GM21723 (cell line): ENCODE results near the gene TAF8.
A peak's percentile ranks its signal among the peaks of the same experiment; 100 is the strongest.
"Not testable (repeated sequence)": the region's sequence is repeated elsewhere in the genome, so short reads cannot be mapped to it uniquely, and the experiment has no call there.

Experiments used
- ATAC-seq: cut with Tn5 transposase; IDR thresholded peaks from one replicate; pipeline ENCODE4 v1.9.1; 2021; ENCODE audit warnings: mild to moderate bottlenecking, moderate library complexity; ENCODE audit not compliant: unreplicated experiment

The TAF8 gene

DNA sequence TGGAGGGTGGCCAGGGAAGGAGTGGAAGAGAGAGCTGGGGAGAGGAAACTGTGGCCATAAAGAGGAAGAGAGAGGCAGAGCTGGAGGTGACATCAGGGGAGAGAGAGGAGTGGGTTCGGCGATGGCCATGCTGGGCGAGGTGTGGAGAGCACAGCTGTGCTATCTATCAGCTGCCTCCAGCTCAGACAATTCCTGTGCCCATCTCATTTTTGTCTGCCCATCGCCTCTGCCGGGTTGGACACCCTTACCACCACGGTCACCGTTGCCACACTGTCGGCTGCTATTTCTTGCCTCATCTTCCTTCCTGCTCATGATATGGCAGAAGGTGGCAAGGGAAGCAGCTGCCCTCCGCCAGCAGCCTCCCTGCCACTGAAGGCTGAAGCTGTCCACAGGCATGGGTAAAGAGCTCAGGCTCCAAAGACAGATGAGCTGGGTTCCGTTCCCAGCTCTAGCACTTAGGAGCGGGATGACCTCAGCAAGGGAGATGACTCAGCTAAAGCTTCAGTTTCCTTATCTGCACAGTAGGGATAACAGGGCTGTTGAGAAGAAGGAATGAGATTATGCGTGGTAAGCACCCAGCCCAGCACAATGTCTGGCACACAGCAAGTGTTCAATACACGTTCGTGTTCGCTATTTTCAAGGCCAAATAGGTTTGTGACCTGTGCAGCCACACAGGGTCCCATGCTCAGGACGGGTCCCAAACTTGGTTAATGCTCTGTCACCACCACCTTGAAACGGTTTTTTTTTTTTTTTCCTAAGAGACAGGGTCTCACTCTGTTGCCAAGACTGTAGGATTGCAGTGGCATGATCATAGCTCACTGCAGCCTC is 21.9 kb upstream of the TAF8 start:
- ATAC-seq, result no peak

DNA sequence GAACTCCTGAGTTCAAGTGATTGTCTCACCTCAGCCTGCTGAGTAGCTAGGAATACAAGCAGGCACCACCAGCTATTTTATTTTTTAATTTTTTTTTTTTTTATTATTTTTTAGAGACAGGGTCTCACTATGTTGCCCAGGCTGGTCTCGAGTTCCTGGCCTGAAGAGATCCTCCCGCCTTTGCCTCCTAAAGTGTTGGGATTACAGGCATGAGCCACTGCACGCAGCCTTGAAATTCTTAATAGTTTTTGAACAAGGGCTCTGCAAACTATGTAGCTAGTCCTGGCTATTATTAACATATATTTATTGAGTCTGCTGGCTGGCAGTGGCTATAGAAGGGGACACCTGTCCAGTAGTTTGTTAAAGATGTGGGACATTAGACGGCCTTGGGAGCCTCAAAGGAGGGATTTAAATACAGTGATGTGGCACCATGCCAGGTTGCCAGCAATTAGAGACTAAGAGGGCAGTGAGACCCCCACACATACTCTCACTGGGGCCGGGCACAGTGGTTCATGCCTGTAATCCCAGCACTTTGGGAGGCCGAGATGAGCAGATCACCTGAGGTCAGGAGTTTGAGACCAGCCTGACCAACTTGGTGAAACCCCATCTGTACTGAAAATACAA is 21.1 kb upstream of the TAF8 start:
- ATAC-seq, result no peak

DNA sequence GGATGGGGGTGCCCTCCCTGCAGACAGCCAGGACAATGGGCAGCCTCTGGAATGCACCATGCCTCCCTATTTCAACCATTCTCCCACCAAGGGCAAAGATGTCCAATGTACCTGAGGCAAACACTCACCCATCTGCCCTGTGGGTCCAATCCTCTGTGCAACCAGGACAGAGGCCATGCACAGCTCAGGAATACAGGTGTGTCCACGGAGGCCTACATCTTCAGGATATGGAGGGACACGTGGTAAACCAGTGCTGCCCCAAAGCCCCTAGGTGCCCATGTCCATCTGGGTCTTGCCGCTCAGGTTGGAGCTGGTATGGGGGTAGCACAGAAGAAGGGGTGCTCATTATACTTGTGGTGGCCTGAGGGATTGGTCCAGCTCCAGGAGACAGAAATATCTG is 20.4 kb upstream of the TAF8 start:
- no peak for ATAC-seq

DNA sequence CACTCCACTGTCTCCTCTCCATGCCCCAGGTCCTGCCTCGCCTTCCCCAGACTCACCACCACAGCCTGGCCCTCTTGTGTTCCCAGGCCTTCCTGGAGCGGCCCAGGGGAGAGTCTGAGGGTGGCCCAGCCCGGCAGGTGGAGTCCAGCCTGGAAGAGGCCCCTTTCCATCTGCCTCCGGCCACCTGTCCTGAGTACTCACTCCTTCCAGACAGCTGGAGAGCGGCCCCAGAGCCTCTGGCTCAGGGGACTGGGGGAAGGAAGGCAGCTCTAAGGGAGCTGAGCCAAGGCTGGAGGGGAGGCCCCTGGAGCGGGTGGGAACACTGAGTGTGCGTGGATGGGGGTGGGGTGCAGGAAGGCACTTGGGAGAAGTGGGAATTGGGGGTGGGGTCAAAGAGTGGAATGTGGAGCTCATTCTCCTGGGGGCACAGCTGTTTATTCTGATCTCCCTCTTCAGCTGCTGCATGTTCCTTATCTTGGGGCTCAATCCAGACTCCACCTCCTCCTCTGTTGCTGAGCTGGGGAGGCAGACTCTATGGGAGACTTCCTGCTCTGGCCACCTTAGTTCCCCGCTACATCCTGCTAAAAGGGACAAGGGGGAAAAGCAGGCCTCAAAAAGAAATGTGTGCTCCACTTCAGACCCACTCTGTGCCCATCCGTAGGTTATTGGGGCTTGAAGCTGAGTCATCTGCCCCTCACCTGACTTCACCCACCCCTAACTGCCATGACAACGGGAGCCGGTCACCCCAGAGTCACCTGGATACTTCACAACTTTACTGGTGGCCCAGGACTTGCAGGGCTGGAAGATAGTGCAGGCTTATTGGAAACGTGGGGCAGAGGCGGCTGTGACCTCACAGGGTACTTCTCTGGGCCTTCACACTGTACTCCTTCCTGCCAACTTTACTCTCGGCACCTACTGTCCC is 19.5 kb upstream of the TAF8 start:
- no peak for ATAC-seq

- no peak for ATAC-seq
Measured at GRCh38 chr6:42032366-42032765, 18.0 kb upstream of the TAF8 start.

GRCh38 chr6:42037669-42038068 is 12.7 kb upstream of the TAF8 start:
- ATAC-seq, result not testable (repeated sequence)

- no peak for ATAC-seq
Measured at GRCh38 chr6:42038163-42038562, 12.2 kb upstream of the TAF8 start.

GRCh38 chr6:42038811-42039408 is 11.4 kb upstream of the TAF8 start:
- no peak for ATAC-seq

GRCh38 chr6:42040856-42041480 is 9.4 kb upstream of the TAF8 start:
- ATAC-seq, result no peak

DNA sequence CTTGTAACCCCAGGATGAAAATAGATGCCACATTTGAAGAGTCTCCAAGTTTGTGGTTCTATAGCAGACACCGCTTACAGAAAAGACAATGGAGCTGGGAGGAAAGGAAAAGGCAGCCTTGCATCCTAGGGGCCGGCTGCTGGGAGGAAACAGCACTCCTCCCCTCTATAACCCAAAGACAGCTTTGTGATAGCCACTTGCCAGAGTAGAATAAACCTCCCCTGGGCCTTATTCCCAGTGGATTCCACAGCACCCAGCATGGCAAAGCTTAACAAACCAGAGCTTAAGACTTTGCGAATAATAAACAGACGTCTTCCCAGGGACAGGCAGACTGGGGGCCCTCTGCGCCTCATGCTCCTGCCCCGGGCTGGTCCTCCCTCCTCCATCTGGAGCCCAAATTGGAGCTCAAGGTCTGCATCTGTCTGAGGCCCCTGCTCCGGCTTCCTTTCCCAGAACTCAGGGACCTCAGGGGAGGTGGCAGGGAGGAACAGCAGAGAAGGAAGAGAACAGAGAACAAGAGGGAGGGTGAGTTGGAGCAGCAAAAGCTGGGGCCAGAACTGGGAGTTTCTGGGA is 8.8 kb upstream of the TAF8 start:
- ATAC-seq, result no peak

- ATAC-seq, result no peak
Measured at GRCh38 chr6:42042108-42042507, 8.2 kb upstream of the TAF8 start.

GRCh38 chr6:42043787-42044475 is 6.4 kb upstream of the TAF8 start:
- ATAC-seq, result no peak

- ATAC-seq, result peak; percentile 14
Measured at GRCh38 chr6:42045538-42046460, 4.5 kb upstream of the TAF8 start.

DNA sequence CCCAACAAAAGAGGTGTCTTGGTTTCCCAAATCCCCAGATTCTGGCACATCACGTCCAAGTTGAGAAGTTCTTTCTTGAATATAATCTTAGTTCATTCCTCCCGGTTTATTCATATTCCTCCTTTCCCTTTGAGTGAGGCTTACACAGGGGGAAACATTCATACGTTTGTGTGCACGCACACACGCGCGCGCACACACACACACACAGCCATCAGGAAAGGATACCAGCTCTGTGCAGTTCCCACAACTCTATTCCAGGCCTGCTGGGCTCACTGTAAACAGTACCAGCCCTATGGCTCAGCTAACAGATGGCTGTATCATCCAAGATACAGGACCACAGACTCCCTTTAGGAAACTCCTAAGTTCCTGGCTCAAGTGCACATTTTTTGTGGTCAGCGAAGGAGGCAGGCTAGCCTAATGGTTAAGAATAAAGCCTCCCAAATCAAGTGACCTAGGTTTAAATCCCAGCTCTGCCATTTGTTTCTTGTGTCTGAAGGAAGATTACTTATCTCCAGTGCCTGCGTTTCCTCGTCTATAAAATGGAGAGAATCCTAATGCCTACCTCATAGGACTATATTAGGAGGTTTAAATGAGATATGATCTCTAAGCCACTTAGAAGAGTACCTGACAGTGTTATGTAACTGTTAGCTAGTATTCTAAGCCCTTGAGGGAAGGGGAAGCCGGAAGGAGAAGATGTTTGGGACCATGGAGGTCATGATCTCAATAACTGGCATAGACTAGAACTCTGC is 3.7 kb upstream of the TAF8 start:
- no peak for ATAC-seq

DNA sequence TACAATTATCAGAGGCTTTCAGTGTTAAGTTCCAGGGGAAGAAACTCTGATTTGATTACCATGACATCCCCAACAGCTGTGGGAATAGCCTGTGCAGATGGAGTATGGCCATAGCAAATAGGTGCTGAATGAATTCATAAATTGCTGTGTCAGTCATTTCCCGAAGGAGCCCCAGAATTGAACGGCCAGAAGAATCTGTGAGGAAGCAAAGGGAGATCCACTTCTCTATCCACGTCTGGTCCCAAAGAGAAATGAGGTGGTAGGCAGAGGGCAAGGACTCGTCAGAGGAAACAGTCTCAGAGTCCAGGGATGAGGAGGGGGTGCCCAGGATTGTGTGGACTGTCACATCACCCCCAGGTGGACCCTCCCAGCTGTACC is 3.1 kb upstream of the TAF8 start:
- ATAC-seq, result no peak

GRCh38 chr6:42047790-42048405 is 2.4 kb upstream of the TAF8 start:
- ATAC-seq, result no peak

- ATAC-seq, result no peak
Measured at GRCh38 chr6:42049116-42049809, 1.1 kb upstream of the TAF8 start.
